Measurements from ENCODE around the gene FAM107B. TPM values are rescaled to one million over a fixed set of nuclear protein-coding genes. Genes with fewer than 3 reads are reported as not detected.

Gene FAM107B
- total and polyA plus RNA-seq, 2 of the 8 experiments (the other 6 are each of a cell fraction or from before 2014, with no cell fraction given) = 7.5 to 28.1 TPM

GRCh38 chr10:14539176-14539575, 235.5 kb downstream of the FAM107B start:
- Histone ChIP-seq H3K79me2 (ENCODE audit: control insufficient read depth in 1 of 2, insufficient read depth in 2 of 2, low read length in 2 of 2) (0 out of 4 replicates have a peak, but pooled peaks cover 0 to 7% of the 10 kb centered on the region in 2 experiments), H2BK15ac (ENCODE audit: low read length) (no peak overlapping the region), H3K23me2 (ENCODE audit: low read depth, low read length) (no peaks in the 10 kb centered on the region), H4K91ac (replicated peaks; ENCODE audit: insufficient read length, low read length) (no peak overlapping the region), H3K4ac (replicated peaks; ENCODE audit: insufficient read length, low read depth, low read length) (no peak overlapping the region), H4K8ac (ENCODE audit: extremely low read depth, insufficient read depth, low read length) (no peak overlapping the region), H3K23ac (ENCODE audit: insufficient read length) (no peak overlapping the region), H3K56ac (replicated peaks; ENCODE audit: insufficient read length, low read depth, low read length) (no peak overlapping the region), H3K4me2 (ENCODE audit: insufficient read depth in 1 of 2, low read depth in 2 of 2, low read length in 2 of 2) (no peak overlapping the region), H2AFZ (ENCODE audit: low read length) (no peak overlapping the region), H3K79me1 (ENCODE audit: low read depth, low read length) (peaks cover 2% of the 10 kb centered on the region; the same call in 1 of the 2 replicates), H3K27ac (ENCODE audit: low read depth, low read length) (no peak overlapping the region), H3K36me3 (ENCODE audit: control insufficient read depth in 2 of 4, insufficient read depth in 4 of 4, low read length in 3 of 4) (no peaks in the 10 kb centered on the region), H2BK12ac (ENCODE audit: low read depth, low read length) (no peak overlapping the region), H2BK20ac (ENCODE audit: low read length) (no peak overlapping the region), H3K14ac (ENCODE audit: insufficient read length) (no peak overlapping the region), H4K20me1 (replicated peaks in 1 of 2; ENCODE audit: control insufficient read depth in 1 of 2, insufficient read depth in 2 of 2, low read length in 2 of 2) (peaks cover 3 to 8% of the 10 kb centered on the region in 2 experiments), H3K27me3 (replicated peaks in 1 of 4; ENCODE audit: control insufficient read depth in 3 of 4, extremely low read depth in 1 of 4, insufficient read depth in 3 of 4, low read length in 3 of 4) (no peaks in the 10 kb centered on the region), H3K4me3 (ENCODE audit: extremely low read depth in 1 of 4, insufficient read depth in 2 of 4, low read depth in 3 of 4, low read length in 4 of 4) (no peak overlapping the region), H2BK5ac (ENCODE audit: low read depth, low read length) (no peak overlapping the region), H4K5ac (ENCODE audit: insufficient read length, low read depth, low read length) (no peak overlapping the region), H3K9ac (replicated peaks in 1 of 4; ENCODE audit: extremely low read depth in 1 of 4, low read depth in 3 of 4, low read length in 3 of 4) (no peak overlapping the region), H2BK120ac (replicated peaks; ENCODE audit: low read depth, low read length) (no peak overlapping the region), H3K18ac (ENCODE audit: extremely low read depth, low read length) (no peak overlapping the region), H3K4me1 (replicated peaks in 1 of 4; ENCODE audit: control insufficient read depth in 3 of 4, insufficient read depth in 4 of 4, low read length in 3 of 4) (peaks cover 0 to 4% (median 1%) of the 10 kb centered on the region in 4 experiments; a peak in 1 of 7 replicates), H2AK5ac (ENCODE audit: low read depth, low read length) (no peak overlapping the region), H3K9me3 (ENCODE audit: insufficient read depth in 2 of 2, low read depth in 1 of 2, low read length in 1 of 2) (no peaks in the 10 kb centered on the region)
- DNase-seq (ENCODE audit: low read depth in 1 of 2, low spot score in 2 of 2) = no peak
- FAIRE-seq = no peak
- POLR2A ChIA-PET (ENCODE audit: partially characterized antibody) = no interaction called here
- CTCF ChIA-PET (ENCODE audit: partially characterized antibody) = interaction anchor here (4.0 to 15.8 kb wide), 4 partner anchors 11 to 298 kb away, joined by 19 to 156 read pairs (median 76); partner anchors contain the start of genes CDNF, HSPA14 and MSANTD7
- TF ChIP-seq EGR1 (IDR thresholded peaks at IDR 0.05; ENCODE audit: borderline replicate concordance, low read depth, low read length) (no peak), POU5F1 (IDR thresholded peaks at IDR 0.05; ENCODE audit: low read depth, low read length) (no peak), ZNF274 (IDR thresholded peaks at IDR 0.05; ENCODE audit: borderline replicate concordance, extremely low read depth, low read length) (no peak), TCF12 (IDR thresholded peaks at IDR 0.05; ENCODE audit: low read depth, low read length) (no peak), JUN (IDR thresholded peaks at IDR 0.05; ENCODE audit: low read depth, low read length) (no peak), CHD2 (IDR thresholded peaks at IDR 0.05; ENCODE audit: low read length) (no peak), GABPA (IDR thresholded peaks at IDR 0.05; ENCODE audit: borderline replicate concordance, insufficient read depth, low read length) (no peak), EZH2 (IDR thresholded peaks at IDR 0.05; ENCODE audit: low read depth, low read length, severe bottlenecking) (no peak), POLR2A (IDR thresholded peaks at IDR 0.05; ENCODE audit: control extremely low read depth in 1 of 2, low read depth in 2 of 2, low read length in 2 of 2) (no peak), FOSL1 (IDR thresholded peaks at IDR 0.05; ENCODE audit: insufficient read depth, low read depth, low read length) (no peak), CHD1 (IDR thresholded peaks at IDR 0.05; ENCODE audit: low read depth, low read length) (no peak), RNF2 (IDR thresholded peaks at IDR 0.05; ENCODE audit: borderline replicate concordance, low read depth, low read length, missing control alignments, poor library complexity, severe bottlenecking) (no peak), CEBPB (IDR thresholded peaks at IDR 0.05; ENCODE audit: low read depth, low read length) (no peak), USF2 (IDR thresholded peaks at IDR 0.05; ENCODE audit: low read length) (no peak), BRCA1 (IDR thresholded peaks at IDR 0.05; ENCODE audit: low read depth, low read length) (no peak)

All from H1 (cell line).